HG02870 (cell line): ENCODE data around the gene ZFP92.

Source experiments
- ATAC-seq: cut with Tn5 transposase; IDR thresholded peaks from one replicate; pipeline ENCODE4 v1.9.1; 2021; ENCODE audit warnings: mild to moderate bottlenecking, moderate library complexity; ENCODE audit not compliant: unreplicated experiment

The ZFP92 gene

DNA sequence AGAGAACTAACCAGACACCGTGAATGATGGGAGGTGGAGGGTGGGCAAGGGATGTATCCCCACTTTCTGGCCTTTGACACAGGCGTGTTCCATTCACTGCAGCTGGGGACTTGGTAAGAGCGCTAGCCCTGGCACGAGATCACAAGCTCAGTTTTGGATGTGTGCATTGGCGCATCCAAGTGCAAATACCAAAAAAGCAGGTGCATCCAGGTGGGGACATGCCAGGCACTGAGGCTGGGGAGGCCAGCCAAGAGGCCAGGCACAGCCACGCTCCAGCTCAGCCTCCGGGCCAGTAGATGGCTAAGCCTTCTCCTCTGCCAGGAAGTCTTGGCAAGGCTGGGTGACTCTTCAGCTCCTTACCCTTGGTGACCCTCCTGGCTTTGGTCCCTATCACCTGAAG lies 4.4 kb upstream of the ZFP92 start:
- ATAC-seq: no peak

DNA sequence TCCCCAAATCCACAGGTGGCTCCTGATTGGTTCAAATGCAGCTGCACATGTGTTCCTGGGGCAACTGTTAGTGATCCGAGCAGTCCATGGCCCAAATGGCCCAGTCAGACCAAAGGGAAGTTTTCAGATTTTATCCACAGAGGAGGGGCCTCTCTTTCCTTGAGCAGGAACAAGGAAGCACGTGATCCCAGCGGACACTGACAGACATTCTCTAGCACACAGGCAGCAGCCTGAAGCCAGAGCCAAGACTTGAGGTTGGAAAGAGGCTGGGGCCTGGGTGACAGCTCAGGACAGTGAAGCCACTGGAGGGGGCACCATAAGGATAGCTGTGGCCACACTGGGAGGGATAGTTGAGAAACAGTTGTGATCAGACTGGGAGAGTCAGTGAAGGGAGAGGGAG lies 3.5 kb upstream of the ZFP92 start:
- ATAC-seq: no peak

- no peak for ATAC-seq
These were observed 3.0 kb upstream of the ZFP92 start for GRCh38 chrX:153408221-153408721.

DNA sequence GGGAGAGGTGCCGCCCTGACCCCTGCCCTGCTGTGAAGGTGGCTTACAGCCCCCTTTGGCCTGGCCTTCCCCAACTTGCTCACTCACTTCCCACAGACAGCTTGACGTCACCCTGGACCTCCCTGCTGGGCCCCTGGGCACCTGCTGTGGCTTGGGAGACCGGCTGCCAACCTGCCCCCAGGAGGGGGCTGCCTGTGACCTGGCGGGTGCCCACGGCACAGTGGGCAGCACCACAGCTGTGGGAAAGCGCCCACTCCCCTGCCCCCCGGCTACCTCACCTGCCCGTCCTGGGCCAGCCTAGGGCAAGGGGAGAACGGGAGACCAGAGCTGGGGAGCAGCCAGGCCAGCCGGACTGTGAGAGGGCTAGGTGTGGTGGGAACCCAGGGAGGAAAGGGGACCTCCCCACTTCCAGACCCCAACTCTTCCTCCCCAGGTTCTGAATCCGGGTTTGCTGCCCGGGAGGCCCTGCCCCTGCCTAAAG lies 2.4 kb upstream of the ZFP92 start:
- ATAC-seq: no peak

DNA sequence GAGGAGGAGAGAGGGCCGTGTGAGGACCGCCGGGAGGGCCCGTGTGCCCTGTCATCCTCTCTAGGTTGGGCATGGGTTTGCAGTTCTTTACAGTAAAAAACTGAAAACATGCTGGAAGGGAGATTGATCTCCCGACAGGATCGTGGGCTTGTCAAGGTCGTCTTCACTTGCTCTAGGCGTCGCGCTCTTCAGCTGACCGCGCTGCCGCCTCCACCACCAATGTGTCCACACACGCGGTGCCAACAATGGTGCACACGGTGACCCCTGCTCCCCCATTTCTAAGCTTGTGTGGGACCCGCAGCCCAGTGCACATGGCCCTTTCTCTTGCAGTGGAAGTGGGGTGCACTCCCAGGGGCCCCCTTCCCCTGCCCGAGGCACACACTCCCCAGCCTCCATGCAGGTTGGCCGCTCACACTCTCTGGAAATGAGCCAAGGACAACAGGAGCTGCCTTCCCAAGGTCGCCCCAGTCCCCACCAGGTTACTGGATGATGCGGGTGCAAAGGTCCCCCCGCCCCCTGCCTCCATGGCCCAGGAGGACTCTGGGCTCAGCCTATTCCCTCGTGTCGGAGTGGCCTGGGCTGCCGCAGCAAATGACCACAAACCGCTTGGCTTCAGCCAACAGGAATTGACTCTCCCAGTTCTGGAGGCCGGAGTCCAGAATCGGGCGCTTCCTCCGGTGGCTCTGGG lies 1.7 kb upstream of the ZFP92 start:
- ATAC-seq: no peak

DNA sequence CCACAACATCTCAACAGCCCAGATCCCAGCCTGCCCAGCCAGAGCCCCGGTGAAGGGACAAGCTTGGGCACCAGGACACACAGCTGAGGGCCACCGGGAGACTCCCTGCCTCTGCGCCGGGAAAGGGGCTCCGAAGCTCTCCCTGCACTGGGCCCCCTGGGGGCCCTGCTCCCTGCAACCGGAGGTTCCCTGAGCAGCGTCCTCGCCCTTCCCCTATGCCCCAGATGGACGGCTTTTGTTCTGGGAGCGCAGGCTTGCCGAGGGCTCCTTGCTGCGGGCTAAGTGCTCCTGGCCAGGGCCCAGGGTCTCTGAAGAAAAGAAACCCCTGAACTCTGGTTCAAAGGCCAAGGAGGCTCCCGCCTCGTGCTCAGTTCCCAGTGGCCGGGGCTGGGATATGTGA lies 899 bp upstream of the ZFP92 start:
- no peak for ATAC-seq

DNA sequence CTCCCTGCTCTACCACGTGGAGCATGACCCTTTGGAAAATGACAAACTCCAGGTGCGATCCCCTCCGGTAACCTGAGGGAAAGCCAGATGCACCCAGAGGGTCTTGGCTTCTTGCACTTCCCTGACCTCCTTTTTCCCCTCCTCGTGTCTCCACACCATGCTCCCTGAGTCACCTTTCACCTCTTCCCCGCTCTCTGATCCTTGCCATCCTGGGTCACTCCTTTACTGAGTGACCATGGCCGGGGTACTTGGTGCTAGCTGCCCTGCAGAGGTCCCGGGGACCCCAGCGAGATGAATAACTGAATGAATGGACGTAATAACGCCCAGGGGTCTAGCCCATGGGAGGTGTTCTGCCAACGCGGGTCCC lies 401 bp upstream of the ZFP92 start:
- no peak for ATAC-seq

GRCh38 chrX:153411988-153412574 lies 809 bp downstream of the ZFP92 start:
- no peak for ATAC-seq

GRCh38 chrX:153412746-153413720 lies 1.8 kb downstream of the ZFP92 start:
- ATAC-seq: no peak

GRCh38 chrX:153413731-153414130 lies 2.5 kb downstream of the ZFP92 start:
- ATAC-seq: no peak

DNA sequence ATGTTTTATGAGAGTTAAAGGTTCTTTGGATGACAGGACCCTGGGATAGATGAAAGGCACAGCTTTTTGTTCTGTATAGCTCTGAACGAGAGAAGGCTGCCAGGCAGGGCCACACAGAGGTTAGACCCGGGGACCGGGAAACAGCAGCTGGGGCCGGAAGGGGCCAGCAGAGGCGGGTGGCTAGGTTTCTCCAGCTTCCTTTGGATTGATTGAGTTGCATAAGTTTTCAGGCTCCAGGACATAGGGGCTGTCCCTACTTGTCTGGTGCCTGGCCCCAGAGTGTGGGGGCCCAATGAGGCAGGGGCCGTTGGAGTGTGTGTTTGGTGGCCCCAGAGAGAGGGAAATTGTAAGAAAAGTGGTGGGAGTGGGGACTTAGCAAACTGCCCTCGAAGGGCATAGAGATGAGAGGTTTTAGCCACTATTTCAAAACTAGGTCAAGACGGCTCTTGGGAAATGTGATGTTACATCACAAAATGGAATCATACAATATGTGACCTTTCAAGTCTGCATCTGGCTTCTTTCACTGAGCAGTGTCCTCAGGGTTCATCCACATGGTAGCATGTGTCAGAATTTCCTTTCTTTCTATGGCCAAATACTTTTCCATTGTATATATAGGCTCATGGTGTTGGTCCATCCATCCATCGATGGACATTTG lies 3.7 kb downstream of the ZFP92 start:
- ATAC-seq: no peak

GRCh38 chrX:153416781-153417450 lies 5.6 kb downstream of the ZFP92 start:
- no peak for ATAC-seq

DNA sequence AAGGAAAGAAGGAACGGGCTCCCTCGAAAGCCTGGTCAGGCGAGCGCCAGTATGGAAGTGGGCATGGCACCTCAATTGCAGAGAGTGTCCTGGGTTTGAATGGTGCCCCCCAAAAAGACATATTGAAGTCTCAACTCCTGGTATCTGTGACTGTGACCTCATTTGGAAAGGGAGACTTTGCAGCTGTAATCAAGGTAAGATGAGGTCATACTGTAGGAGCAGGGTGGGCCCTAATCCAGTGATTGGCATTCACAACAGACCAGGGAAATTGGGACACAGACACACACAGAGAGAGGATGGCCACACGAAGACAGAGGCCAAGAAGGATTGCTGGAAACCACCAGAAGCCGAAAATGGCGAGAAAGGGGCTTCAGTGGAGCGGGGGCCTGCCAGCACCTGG lies 6.4 kb downstream of the ZFP92 start:
- ATAC-seq: no peak

DNA sequence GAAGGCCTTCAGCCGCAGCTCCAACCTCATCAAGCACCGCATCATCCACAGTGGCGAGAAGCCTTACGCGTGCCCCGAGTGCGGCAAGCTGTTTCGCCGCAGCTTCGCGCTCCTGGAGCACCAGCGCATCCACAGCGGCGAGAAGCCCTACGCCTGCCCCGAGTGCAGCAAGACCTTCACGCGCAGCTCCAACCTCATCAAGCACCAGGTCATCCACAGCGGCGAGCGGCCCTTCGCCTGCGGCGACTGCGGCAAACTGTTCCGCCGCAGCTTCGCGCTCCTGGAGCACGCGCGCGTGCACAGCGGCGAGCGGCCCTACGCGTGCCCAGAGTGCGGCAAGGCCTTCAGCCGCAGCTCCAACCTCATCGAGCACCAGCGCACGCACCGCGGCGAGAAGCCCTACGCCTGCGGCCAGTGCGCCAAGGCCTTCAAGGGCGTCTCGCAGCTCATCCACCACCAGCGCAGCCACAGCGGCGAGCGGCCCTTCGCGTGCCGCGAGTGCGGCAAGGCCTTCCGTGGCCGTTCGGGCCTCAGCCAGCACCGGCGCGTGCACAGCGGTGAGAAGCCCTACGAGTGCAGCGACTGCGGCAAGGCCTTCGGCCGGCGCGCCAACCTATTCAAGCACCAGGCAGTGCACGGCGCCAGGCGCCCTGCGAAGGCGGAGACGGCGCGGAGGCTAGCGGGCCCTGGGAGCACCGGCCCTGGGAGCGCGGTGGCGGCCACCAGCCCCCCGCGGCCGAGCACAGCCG lies 9.8 kb downstream of the ZFP92 start:
- ATAC-seq: no peak

- ATAC-seq: no peak
These were observed 10.6 kb downstream of the ZFP92 start for GRCh38 chrX:153421856-153422255.

- no peak for ATAC-seq
These were observed 12.4 kb downstream of the ZFP92 start for GRCh38 chrX:153423652-153424051.

DNA sequence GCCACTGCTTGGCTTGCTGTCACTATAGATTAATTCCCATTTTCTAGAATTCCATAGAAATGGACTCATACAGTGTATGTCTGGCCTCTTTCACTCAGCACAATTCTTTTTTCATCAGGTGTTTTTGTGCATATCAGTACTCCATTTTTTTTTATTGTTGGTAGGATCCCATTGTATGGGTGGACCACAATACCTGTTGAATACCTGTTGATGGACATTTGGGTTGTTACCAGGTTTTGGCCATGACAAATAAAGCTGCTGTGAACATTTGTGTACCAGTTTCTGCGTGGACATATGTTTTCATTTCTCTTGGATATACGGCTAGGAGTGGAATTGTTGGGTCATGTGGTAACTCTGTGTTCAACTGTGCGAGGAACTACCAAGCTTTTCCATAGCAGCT lies 14.9 kb downstream of the ZFP92 start:
- no peak for ATAC-seq

DNA sequence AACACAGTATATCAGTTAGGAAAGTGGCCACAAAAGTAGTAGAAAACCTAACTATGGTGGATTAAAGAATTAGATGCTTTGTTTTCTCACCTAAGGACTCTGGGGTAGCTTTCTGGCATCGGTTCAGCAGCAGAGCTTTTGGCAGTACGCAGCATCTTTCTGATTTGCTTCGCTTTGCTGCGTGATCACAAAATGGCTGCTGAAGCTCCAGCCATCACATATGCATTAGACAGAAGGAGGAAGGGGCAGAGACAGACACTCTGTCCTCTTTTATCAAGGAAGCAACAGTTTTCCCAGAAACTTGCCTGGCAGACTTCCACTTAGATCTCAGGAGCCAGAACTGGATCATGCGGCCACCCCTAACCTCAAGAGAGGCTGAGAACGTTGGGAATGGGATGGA lies 19.5 kb downstream of the ZFP92 start:
- ATAC-seq: no peak

- ATAC-seq: no peak
These were observed 21.9 kb downstream of the ZFP92 start for GRCh38 chrX:153433161-153433680.
